H1 (cell line): Measurements from ENCODE around the gene CREBZF. TPM values are rescaled to one million over a fixed set of nuclear protein-coding genes. Genes with fewer than 3 reads are reported as not detected.

Source experiments
- CTCF ChIP-seq, 3 experiments: IDR thresholded peaks; 1 replicate in 2 of 3; 2 replicates in 1 of 3; pipeline versions ENCODE4 v1.5.1 to v1.6.1; 2011; ENCODE audit warnings: low read length in 3 of 3, mild to moderate bottlenecking in 3 of 3, inconsistent platforms in 2 of 3, low read depth in 1 of 3, moderate library complexity in 1 of 3; ENCODE audit not compliant: insufficient read depth in 1 of 3; ENCODE audit errors: control extremely low read depth in 1 of 3
- GABPA ChIP-seq: IDR thresholded peaks from 2 replicates; pipeline ENCODE4 v1.6.1; 2011; ENCODE audit warnings: mild to moderate bottlenecking, low read length, moderate library complexity, borderline replicate concordance; ENCODE audit not compliant: insufficient read depth
- KDM4A ChIP-seq: IDR thresholded peaks from one replicate; pipeline ENCODE4 v1.7.1; 2012; ENCODE audit warnings: low read depth, mild to moderate bottlenecking, moderate library complexity, low read length, inconsistent platforms; ENCODE audit not compliant: severe bottlenecking
- RXRA ChIP-seq: IDR thresholded peaks from 2 replicates; pipeline ENCODE4 v1.6.1; 2011; ENCODE audit warnings: low read depth, mild to moderate bottlenecking, low read length, moderate library complexity; ENCODE audit not compliant: insufficient read depth
- SIN3A ChIP-seq, 2 experiments: IDR thresholded peaks in 1 of 2; conservative IDR thresholded peaks in 1 of 2; 2 replicates each; pipeline ENCODE4 v1.6.1; 2011 to 2012; ENCODE audit warnings: low read length in 2 of 2, improper control_type of control experiment in 1 of 2, low read depth in 1 of 2, mild to moderate bottlenecking in 1 of 2
- polyA plus RNA-seq, 7 experiments: library from polyadenylated mRNA; depleted of rRNA in 3 of 7; stranded (reverse) in 5 of 7; unstranded in 2 of 7; fragments of >200 nt in 5 of 7; fragments of 200-250 nt in 2 of 7; gene quantifications; 1 replicate in 5 of 7; 2 replicates in 1 of 7; 4 replicates in 1 of 7; pipeline versions ENCODE4 v1.2.1 to v1.2.3, GENCODE V29; 2011 to 2013; ENCODE audit warnings: missing spikeins in 2 of 7, mixed read lengths in 2 of 7
- total RNA-seq: library from RNA; stranded (reverse); fragmentation: NEBNext Ultra II Directional; extraction: Animal tissue kit (Norgen Biotek cat#: 25700); gene quantifications from 2 replicates; pipeline ENCODE4 v1.2.1, GENCODE V29; 2021
- TF ChIP-seq, protein P1 (sequence below): fragments of 300-600 bp; sonication (generic); IDR thresholded peaks from 2 replicates; pipeline ENCODE4 v1.7.1; 2012; ENCODE audit warnings: low read length, moderate library complexity, mild to moderate bottlenecking, inconsistent platforms; ENCODE audit not compliant: insufficient replicate concordance

The CREBZF gene
- total and polyA plus RNA-seq, 2 of the 8 experiments (the other 6 are each of a cell fraction or from before 2014, with no cell fraction given) = 15.4 to 44.9 TPM

GRCh38 chr11:85627998-85628770 lies 36.7 kb downstream of the CREBZF start, which contains the start of gene TMEM126B (continued):
- no peak for TF ChIP-seq CTCF (IDR thresholded peaks at IDR 0.05; ENCODE audit: control extremely low read depth in 1 of 3, insufficient read depth in 1 of 3, low read depth in 1 of 3, low read length in 3 of 3)
- peak; percentile 76 to 90; a peak in 2 of 4 replicates for TF ChIP-seq SIN3A (conservative IDR thresholded peaks at IDR 0.05 in 1 of 2, IDR thresholded peaks at IDR 0.05 in 1 of 2; ENCODE audit: low read depth in 1 of 2, low read length in 2 of 2)
- TF ChIP-seq KDM4A = peak; percentile 43
- TF ChIP-seq RXRA = no peak
- TF ChIP-seq GABPA = no peak
- TF ChIP-seq, protein P1, sequence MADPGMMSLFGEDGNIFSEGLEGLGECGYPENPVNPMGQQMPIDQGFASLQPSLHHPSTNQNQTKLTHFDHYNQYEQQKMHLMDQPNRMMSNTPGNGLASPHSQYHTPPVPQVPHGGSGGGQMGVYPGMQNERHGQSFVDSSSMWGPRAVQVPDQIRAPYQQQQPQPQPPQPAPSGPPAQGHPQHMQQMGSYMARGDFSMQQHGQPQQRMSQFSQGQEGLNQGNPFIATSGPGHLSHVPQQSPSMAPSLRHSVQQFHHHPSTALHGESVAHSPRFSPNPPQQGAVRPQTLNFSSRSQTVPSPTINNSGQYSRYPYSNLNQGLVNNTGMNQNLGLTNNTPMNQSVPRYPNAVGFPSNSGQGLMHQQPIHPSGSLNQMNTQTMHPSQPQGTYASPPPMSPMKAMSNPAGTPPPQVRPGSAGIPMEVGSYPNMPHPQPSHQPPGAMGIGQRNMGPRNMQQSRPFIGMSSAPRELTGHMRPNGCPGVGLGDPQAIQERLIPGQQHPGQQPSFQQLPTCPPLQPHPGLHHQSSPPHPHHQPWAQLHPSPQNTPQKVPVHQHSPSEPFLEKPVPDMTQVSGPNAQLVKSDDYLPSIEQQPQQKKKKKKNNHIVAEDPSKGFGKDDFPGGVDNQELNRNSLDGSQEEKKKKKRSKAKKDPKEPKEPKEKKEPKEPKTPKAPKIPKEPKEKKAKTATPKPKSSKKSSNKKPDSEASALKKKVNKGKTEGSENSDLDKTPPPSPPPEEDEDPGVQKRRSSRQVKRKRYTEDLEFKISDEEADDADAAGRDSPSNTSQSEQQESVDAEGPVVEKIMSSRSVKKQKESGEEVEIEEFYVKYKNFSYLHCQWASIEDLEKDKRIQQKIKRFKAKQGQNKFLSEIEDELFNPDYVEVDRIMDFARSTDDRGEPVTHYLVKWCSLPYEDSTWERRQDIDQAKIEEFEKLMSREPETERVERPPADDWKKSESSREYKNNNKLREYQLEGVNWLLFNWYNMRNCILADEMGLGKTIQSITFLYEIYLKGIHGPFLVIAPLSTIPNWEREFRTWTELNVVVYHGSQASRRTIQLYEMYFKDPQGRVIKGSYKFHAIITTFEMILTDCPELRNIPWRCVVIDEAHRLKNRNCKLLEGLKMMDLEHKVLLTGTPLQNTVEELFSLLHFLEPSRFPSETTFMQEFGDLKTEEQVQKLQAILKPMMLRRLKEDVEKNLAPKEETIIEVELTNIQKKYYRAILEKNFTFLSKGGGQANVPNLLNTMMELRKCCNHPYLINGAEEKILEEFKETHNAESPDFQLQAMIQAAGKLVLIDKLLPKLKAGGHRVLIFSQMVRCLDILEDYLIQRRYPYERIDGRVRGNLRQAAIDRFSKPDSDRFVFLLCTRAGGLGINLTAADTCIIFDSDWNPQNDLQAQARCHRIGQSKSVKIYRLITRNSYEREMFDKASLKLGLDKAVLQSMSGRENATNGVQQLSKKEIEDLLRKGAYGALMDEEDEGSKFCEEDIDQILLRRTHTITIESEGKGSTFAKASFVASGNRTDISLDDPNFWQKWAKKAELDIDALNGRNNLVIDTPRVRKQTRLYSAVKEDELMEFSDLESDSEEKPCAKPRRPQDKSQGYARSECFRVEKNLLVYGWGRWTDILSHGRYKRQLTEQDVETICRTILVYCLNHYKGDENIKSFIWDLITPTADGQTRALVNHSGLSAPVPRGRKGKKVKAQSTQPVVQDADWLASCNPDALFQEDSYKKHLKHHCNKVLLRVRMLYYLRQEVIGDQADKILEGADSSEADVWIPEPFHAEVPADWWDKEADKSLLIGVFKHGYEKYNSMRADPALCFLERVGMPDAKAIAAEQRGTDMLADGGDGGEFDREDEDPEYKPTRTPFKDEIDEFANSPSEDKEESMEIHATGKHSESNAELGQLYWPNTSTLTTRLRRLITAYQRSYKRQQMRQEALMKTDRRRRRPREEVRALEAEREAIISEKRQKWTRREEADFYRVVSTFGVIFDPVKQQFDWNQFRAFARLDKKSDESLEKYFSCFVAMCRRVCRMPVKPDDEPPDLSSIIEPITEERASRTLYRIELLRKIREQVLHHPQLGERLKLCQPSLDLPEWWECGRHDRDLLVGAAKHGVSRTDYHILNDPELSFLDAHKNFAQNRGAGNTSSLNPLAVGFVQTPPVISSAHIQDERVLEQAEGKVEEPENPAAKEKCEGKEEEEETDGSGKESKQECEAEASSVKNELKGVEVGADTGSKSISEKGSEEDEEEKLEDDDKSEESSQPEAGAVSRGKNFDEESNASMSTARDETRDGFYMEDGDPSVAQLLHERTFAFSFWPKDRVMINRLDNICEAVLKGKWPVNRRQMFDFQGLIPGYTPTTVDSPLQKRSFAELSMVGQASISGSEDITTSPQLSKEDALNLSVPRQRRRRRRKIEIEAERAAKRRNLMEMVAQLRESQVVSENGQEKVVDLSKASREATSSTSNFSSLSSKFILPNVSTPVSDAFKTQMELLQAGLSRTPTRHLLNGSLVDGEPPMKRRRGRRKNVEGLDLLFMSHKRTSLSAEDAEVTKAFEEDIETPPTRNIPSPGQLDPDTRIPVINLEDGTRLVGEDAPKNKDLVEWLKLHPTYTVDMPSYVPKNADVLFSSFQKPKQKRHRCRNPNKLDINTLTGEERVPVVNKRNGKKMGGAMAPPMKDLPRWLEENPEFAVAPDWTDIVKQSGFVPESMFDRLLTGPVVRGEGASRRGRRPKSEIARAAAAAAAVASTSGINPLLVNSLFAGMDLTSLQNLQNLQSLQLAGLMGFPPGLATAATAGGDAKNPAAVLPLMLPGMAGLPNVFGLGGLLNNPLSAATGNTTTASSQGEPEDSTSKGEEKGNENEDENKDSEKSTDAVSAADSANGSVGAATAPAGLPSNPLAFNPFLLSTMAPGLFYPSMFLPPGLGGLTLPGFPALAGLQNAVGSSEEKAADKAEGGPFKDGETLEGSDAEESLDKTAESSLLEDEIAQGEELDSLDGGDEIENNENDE = no peak
